ENCODE measurements around the gene PUM2.

DNA sequence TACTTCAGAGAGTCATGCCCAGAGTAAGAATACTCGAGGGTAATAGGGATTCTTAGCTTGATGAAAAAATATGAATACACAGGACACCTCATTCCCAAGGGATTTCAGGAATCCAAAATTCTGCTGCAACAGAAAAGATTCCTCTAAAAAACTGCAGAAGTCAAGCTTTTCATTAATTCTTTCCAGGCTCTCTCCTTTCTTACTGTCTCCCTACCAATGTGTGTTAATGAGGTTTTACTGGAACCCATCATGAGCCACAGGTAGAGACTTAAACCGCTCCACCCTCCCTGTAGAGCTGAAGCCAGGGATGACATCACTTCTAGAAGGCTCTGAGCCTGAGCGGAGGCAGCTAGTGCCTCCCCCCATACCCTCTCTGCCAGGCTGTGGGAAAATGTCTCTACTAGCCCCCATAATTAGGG lies 129.1 kb downstream of the PUM2 start:
- TF ChIP-seq, protein P1, sequence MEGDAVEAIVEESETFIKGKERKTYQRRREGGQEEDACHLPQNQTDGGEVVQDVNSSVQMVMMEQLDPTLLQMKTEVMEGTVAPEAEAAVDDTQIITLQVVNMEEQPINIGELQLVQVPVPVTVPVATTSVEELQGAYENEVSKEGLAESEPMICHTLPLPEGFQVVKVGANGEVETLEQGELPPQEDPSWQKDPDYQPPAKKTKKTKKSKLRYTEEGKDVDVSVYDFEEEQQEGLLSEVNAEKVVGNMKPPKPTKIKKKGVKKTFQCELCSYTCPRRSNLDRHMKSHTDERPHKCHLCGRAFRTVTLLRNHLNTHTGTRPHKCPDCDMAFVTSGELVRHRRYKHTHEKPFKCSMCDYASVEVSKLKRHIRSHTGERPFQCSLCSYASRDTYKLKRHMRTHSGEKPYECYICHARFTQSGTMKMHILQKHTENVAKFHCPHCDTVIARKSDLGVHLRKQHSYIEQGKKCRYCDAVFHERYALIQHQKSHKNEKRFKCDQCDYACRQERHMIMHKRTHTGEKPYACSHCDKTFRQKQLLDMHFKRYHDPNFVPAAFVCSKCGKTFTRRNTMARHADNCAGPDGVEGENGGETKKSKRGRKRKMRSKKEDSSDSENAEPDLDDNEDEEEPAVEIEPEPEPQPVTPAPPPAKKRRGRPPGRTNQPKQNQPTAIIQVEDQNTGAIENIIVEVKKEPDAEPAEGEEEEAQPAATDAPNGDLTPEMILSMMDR (IDR thresholded peaks at IDR 0.05), result no peak
- TF ChIP-seq POLR2A (IDR thresholded peaks at IDR 0.05), result no peak
